Neural cell (in vitro differentiated cells): ENCODE measurements around the gene KREMEN1. TPM values are rescaled to one million over a fixed set of nuclear protein-coding genes. Genes with fewer than 3 reads are reported as not detected.

Source experiments
- H2AFZ ChIP-seq: fragments of 200-600, 300-800 bp; sonication (generic), shearing (Covaris generic); 2 replicates; pipeline ENCODE4 v1.6.0; 2014; ENCODE audit warnings: low read depth, mild to moderate bottlenecking, antibody characterized with exemption, low read length, moderate library complexity
- H3F3A ChIP-seq: fragments of 200-600 bp; shearing (Covaris generic); 2 replicates; pipeline ENCODE4 v1.6.1; 2016; ENCODE audit warnings: mild to moderate bottlenecking, moderate library complexity, mixed read lengths, antibody characterized with exemption, low read length; ENCODE audit not compliant: insufficient read depth, poor library complexity, severe bottlenecking
- H3K27ac ChIP-seq: fragments of 200-600, 300-800 bp; sonication (generic), shearing (Covaris generic); 2 replicates; pipeline ENCODE4 v1.5.1; 2014; ENCODE audit warnings: mild to moderate bottlenecking, low read length, moderate library complexity
- H3K27me3 ChIP-seq: fragments of 300-800, 200-600 bp; sonication (generic), shearing (Covaris generic); 2 replicates; pipeline ENCODE4 v1.6.0; 2014; ENCODE audit warnings: mild to moderate bottlenecking, low read depth, low read length, moderate library complexity; ENCODE audit not compliant: insufficient read depth
- H3K36me3 ChIP-seq: fragments of 300-800, 200-600 bp; sonication (generic), shearing (Covaris generic); 2 replicates; pipeline ENCODE4 v1.5.1; 2014; ENCODE audit warnings: mild to moderate bottlenecking, antibody characterized with exemption, low read length, moderate library complexity; ENCODE audit not compliant: insufficient read depth
- H3K4me2 ChIP-seq: fragments of 300-800, 200-600 bp; sonication (generic), shearing (Covaris generic); 2 replicates; pipeline ENCODE4 v1.6.0; 2014; ENCODE audit warnings: mild to moderate bottlenecking, low read length
- H3K4me3 ChIP-seq: fragments of 300-800, 200-600 bp; sonication (generic), shearing (Covaris generic); 2 replicates; pipeline ENCODE4 v1.5.1; 2014; ENCODE audit warnings: mild to moderate bottlenecking, low read length, moderate library complexity
- H3K79me2 ChIP-seq: fragments of 200-600 bp; shearing (Covaris generic); replicated peaks from 2 replicates; pipeline ENCODE4 v1.6.0; 2014; ENCODE audit warnings: mild to moderate bottlenecking, low read length, moderate library complexity; ENCODE audit not compliant: insufficient read depth
- H3K9ac ChIP-seq: fragments of 300-800, 200-600 bp; sonication (generic), shearing (Covaris generic); 2 replicates; pipeline ENCODE4 v1.6.1; 2016; ENCODE audit warnings: mild to moderate bottlenecking, low read length, mixed read lengths
- H3K9me2 ChIP-seq: fragments of 200-600 bp; shearing (Covaris generic); 2 replicates; pipeline ENCODE4 v1.6.1; 2016; ENCODE audit warnings: mild to moderate bottlenecking, low read length, mixed read lengths; ENCODE audit not compliant: insufficient read depth
- H3K9me3 ChIP-seq: fragments of 200-600, 300-800 bp; sonication (generic), shearing (Covaris generic); 2 replicates; pipeline ENCODE4 v1.6.1; 2016; ENCODE audit warnings: mild to moderate bottlenecking, mixed run types, low read length, moderate library complexity, mixed read lengths
- H4K20me1 ChIP-seq: fragments of 200-600 bp; shearing (Covaris generic); 2 replicates; pipeline ENCODE4 v1.6.1; 2016; ENCODE audit warnings: mild to moderate bottlenecking, mixed run types; ENCODE audit not compliant: insufficient read depth
- CTCF ChIP-seq: fragments of 450-650 bp; IDR thresholded peaks from 2 replicates; pipeline ENCODE4 v1.5.1; 2014; ENCODE audit warnings: antibody characterized with exemption, mild to moderate bottlenecking, moderate library complexity; ENCODE audit not compliant: poor library complexity, severe bottlenecking
- EP300 ChIP-seq: fragments of 450-650 bp; conservative IDR thresholded peaks from 2 replicates; pipeline ENCODE4 v1.6.1; 2014; ENCODE audit warnings: antibody characterized with exemption, mild to moderate bottlenecking, moderate library complexity; ENCODE audit not compliant: poor library complexity, severe bottlenecking
- EZH2 ChIP-seq: fragments of 200-600, 300-800 bp; shearing (Covaris generic), sonication (generic); IDR thresholded peaks from 2 replicates; pipeline ENCODE4 v1.6.1; 2014; ENCODE audit warnings: antibody characterized with exemption, low read length, borderline replicate concordance, mild to moderate bottlenecking; ENCODE audit not compliant: insufficient read depth, poor library complexity, severe bottlenecking
- MXI1 ChIP-seq: fragments of 450-650 bp; conservative IDR thresholded peaks from 2 replicates; pipeline ENCODE4 v1.6.1; 2014; ENCODE audit warnings: antibody characterized with exemption, mild to moderate bottlenecking; ENCODE audit not compliant: poor library complexity, severe bottlenecking
- POLR2AphosphoS5 ChIP-seq: IDR thresholded peaks from 2 replicates; pipeline ENCODE4 v1.6.1; 2012
- RAD21 ChIP-seq: fragments of 450-650 bp; conservative IDR thresholded peaks from 2 replicates; pipeline ENCODE4 v1.6.1; 2014; ENCODE audit warnings: antibody characterized with exemption, mild to moderate bottlenecking, moderate library complexity
- REST ChIP-seq: IDR thresholded peaks from 2 replicates; pipeline ENCODE4 v1.6.1; 2012; ENCODE audit warnings: borderline replicate concordance
- SMC3 ChIP-seq: fragments of 450-650 bp; conservative IDR thresholded peaks from 2 replicates; pipeline ENCODE4 v1.6.1; 2014; ENCODE audit warnings: antibody characterized with exemption, mild to moderate bottlenecking, moderate library complexity; ENCODE audit not compliant: poor library complexity
- TAF1 ChIP-seq: IDR thresholded peaks from 2 replicates; pipeline ENCODE4 v1.6.1; 2012; ENCODE audit warnings: low read depth
- polyA plus RNA-seq: library from polyadenylated mRNA; depleted of rRNA; stranded (reverse); fragments of >200 nt; gene quantifications from 2 replicates; pipeline ENCODE4 v1.2.3, GENCODE V29; 2014

The KREMEN1 gene
- polyA plus RNA-seq, 1 donor from 2014 or later, result 3.3 TPM

- H3K36me3 ChIP-seq, result no peaks in the 10 kb centered on the region
- no peaks in the 10 kb centered on the region for H3K27me3 ChIP-seq
- H3F3A ChIP-seq, result no peaks in the 10 kb centered on the region
- H3K79me2 ChIP-seq, result no peaks in the 10 kb centered on the region
- H3K9ac ChIP-seq, result no peak overlapping the region
- H3K9me2 ChIP-seq, result no peaks in the 10 kb centered on the region
- H3K9me3 ChIP-seq, result no peaks in the 10 kb centered on the region
- no peak overlapping the region for H2AFZ ChIP-seq
- no peaks in the 10 kb centered on the region for H4K20me1 ChIP-seq
- H3K27ac ChIP-seq, result no peak overlapping the region
- no peak overlapping the region for H3K4me3 ChIP-seq
- no peak overlapping the region for H3K4me2 ChIP-seq
- TF ChIP-seq MXI1, result no peak
- TF ChIP-seq SMC3, result no peak
- no peak for TF ChIP-seq RAD21
- TF ChIP-seq REST, result no peak
- TF ChIP-seq POLR2AphosphoS5, result no peak
- TF ChIP-seq CTCF, result no peak
- no peak for TF ChIP-seq TAF1
- TF ChIP-seq EZH2, result no peak
- no peak for TF ChIP-seq EP300
These were observed 71.3 kb downstream of the KREMEN1 start for GRCh38 chr22:29143941-29144785.

GRCh38 chr22:29144786-29145160 lies 71.9 kb downstream of the KREMEN1 start:
- H3K4me2 ChIP-seq, result no peak overlapping the region
- no peaks in the 10 kb centered on the region for H3K9me2 ChIP-seq
- H4K20me1 ChIP-seq, result no peaks in the 10 kb centered on the region
- H3K27me3 ChIP-seq, result no peaks in the 10 kb centered on the region
- H3K27ac ChIP-seq, result no peak overlapping the region
- H3K9ac ChIP-seq, result no peak overlapping the region
- H3F3A ChIP-seq, result no peaks in the 10 kb centered on the region
- H3K9me3 ChIP-seq, result no peaks in the 10 kb centered on the region
- no peaks in the 10 kb centered on the region for H3K79me2 ChIP-seq
- H2AFZ ChIP-seq, result no peak overlapping the region
- no peak overlapping the region for H3K4me3 ChIP-seq
- no peaks in the 10 kb centered on the region for H3K36me3 ChIP-seq
- no peak for TF ChIP-seq RAD21
- TF ChIP-seq POLR2AphosphoS5, result no peak
- no peak for TF ChIP-seq SMC3
- no peak for TF ChIP-seq REST
- no peak for TF ChIP-seq TAF1
- TF ChIP-seq CTCF, result no peak
- TF ChIP-seq EP300, result no peak
- no peak for TF ChIP-seq MXI1
